Suprapubic skin (tissue), 4 donors: ENCODE results near the gene BAIAP3.

Experiments
- POLR2A ChIP-seq, 2 donors: fragments of 450-650 bp; IDR thresholded peaks; one replicate each; pipeline ENCODE4 v1.6.1; 2017; ENCODE audit warnings: antibody characterized with exemption in 2 of 2, mild to moderate bottlenecking in 2 of 2, moderate library complexity in 2 of 2
- POLR2AphosphoS5 ChIP-seq, 3 donors: sonication (generic); formaldehyde crosslinking; IDR thresholded peaks; one replicate each; pipeline ENCODE4 v1.6.1; 2017; ENCODE audit warnings: antibody characterized with exemption in 3 of 3
- TF ChIP-seq, protein P1 (sequence below), 2 donors: fragments of 200-600 bp in 1 of 2; fragments of 450-650 bp in 1 of 2; sonication (generic) in 1 of 2; IDR thresholded peaks; one replicate each; pipeline ENCODE4 v1.5.1; 2016 to 2019; ENCODE audit warnings: antibody characterized with exemption in 2 of 2, mild to moderate bottlenecking in 1 of 2, moderate library complexity in 1 of 2

DNA sequence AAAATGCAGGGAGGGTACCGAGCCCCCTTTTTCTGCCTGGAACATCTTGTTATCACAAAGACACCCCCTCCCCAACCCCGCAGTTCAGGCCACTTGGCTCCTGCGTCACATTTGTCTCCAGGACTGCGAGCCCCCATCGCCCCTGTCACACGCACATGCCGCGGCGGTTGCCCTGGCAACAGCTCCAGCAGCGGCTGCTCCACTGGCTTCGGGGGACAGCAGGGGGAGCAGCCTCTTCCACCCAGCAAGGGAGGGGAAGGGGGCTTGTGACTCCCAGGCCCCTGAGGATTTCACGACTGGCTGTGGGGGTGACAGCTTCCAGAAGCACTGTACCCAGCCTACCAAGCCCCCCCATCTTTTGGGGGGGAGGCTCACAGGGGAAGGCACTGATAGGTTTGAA is 2.6 kb downstream of the BAIAP3 start:
- TF ChIP-seq POLR2AphosphoS5 (IDR thresholded peaks at IDR 0.05) (no peak), POLR2A (IDR thresholded peaks at IDR 0.05) (no peak)
- TF ChIP-seq, protein P1, sequence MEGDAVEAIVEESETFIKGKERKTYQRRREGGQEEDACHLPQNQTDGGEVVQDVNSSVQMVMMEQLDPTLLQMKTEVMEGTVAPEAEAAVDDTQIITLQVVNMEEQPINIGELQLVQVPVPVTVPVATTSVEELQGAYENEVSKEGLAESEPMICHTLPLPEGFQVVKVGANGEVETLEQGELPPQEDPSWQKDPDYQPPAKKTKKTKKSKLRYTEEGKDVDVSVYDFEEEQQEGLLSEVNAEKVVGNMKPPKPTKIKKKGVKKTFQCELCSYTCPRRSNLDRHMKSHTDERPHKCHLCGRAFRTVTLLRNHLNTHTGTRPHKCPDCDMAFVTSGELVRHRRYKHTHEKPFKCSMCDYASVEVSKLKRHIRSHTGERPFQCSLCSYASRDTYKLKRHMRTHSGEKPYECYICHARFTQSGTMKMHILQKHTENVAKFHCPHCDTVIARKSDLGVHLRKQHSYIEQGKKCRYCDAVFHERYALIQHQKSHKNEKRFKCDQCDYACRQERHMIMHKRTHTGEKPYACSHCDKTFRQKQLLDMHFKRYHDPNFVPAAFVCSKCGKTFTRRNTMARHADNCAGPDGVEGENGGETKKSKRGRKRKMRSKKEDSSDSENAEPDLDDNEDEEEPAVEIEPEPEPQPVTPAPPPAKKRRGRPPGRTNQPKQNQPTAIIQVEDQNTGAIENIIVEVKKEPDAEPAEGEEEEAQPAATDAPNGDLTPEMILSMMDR (IDR thresholded peaks at IDR 0.05), result no peak
